GM12872 (cell line): Measurements from ENCODE around the gene ENOX2.

Experiments
- TF ChIP-seq, protein P1 (sequence below): IDR thresholded peaks from 3 replicates; pipeline ENCODE4 v1.5.1; 2011; ENCODE audit warnings: low read depth, mild to moderate bottlenecking, low read length, moderate library complexity; ENCODE audit not compliant: insufficient read depth

ENOX2 gene

DNA sequence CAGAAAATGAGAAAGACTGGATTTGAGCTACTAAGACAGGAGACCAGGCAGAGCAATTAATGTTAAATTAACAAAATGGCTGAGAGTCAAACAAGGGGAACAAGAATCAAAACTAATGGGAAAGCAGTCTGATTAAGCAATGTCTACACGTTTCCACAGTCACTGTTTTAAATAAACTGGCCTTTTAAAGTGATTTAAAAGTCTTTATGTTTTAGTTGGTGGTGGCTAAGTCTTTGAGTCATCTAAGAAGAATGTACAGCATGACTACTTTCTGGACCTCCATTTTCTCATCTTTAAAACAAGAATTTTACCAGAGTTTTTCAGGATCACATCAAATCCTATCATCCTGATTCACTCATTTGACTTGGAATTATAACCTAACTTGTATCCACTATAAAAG, 233.8 kb downstream of the ENOX2 start:
- TF ChIP-seq, protein P1, sequence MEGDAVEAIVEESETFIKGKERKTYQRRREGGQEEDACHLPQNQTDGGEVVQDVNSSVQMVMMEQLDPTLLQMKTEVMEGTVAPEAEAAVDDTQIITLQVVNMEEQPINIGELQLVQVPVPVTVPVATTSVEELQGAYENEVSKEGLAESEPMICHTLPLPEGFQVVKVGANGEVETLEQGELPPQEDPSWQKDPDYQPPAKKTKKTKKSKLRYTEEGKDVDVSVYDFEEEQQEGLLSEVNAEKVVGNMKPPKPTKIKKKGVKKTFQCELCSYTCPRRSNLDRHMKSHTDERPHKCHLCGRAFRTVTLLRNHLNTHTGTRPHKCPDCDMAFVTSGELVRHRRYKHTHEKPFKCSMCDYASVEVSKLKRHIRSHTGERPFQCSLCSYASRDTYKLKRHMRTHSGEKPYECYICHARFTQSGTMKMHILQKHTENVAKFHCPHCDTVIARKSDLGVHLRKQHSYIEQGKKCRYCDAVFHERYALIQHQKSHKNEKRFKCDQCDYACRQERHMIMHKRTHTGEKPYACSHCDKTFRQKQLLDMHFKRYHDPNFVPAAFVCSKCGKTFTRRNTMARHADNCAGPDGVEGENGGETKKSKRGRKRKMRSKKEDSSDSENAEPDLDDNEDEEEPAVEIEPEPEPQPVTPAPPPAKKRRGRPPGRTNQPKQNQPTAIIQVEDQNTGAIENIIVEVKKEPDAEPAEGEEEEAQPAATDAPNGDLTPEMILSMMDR, result no peak

- TF ChIP-seq, protein P1, result no peak
Measured at GRCh38 chrX:130665263-130665662, 237.7 kb downstream of the ENOX2 start.

GRCh38 chrX:130658310-130658709, 244.7 kb downstream of the ENOX2 start:
- TF ChIP-seq, protein P1, result no peak

DNA sequence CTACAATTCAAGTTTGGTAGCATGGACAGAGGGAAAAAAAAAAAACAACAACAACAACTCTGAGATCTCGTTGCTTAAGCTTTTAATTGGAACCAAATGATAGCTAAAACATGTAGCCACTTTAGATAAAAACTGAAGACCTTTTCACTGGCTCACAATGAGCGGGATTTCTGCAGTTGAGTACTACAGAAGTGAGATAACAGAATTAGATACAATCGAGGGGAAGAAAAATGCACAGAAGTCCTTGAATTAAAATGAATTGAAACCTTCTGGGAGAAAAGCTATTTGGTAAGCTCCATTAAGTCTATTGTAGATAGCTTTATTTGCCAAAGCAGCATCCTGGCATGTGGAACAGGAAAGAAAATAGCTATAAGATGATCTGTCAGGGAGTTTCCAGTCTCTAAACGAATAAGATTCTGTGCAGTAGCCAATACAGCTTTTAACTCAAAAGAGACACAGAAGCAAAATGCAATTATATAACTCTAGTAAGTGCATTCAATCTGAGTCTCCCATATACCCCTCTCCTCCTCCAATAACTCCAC, 248.5 kb downstream of the ENOX2 start:
- TF ChIP-seq, protein P1, result no peak

DNA sequence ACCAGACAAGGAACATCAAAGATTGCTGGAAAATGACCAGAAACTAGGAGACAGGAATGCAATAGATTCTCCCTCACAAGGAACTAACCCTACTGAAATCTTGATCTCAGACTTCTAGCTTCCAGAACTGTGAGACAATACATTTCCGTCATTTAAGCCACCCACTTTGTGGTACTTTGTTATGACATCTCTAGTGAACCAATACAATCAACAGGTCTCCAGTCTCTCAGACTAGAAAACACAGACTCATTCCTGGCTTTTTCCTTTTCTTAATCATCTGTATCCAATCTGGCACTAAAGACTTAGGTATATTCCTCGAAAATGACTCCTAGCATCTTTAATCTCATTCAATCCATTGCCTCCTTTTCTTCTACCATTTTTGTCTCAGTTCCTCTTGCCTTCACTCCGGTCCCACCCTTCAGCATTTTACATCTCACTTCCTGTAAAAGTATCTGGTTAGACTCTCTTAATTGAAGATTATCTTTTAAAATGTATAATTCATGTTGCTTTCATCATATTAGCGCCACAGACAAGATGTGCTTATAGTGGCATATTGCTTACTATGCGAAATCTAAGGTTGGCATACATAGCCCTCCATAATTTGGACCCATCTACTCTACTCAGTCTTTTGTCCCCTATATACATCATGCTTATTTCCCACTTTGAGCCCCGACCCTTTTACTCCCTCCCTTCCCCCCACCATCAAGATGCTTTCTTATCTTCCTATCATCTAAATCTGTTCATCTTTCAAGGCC, 250.0 kb downstream of the ENOX2 start:
- TF ChIP-seq, protein P1, result no peak

DNA sequence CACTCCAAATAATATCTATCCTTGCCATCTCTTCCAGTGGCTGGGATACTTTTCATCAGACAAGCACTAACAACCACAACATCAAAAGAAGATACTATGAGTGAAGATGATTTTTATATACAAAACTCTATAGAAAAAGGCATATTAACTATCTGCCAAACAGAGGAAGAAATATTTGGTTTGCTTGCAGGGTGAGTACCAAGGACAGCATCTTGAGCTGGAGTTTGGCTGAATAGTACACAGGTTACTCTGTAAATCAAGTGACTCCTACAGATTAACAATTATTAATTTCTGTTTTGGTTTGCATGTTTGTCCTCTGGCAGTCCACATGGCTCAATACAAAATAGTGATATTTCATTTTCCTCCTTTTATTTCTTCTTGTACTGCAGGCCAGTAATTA, 253.3 kb downstream of the ENOX2 start:
- TF ChIP-seq, protein P1, result no peak

DNA sequence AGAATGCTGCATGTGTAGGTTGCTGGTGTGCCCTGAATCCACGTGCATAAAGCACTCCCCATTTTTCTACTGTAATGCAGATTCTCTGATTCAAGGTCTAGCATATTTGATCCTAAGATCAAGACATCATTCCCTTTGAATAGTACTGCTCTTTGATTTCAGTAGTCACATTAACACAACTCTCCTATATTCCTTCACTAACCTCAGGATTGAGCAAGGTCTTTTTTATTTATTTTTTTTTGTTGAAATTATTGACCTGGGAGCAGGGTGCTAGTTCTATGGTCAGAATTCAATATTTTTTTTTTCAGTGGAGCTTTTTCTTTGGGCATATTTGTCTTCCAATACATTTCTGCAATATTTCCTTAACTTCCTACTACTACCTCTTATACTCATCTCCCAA, 255.5 kb downstream of the ENOX2 start:
- TF ChIP-seq, protein P1, result no peak
